Esophagus squamous epithelium (tissue), 5 donors: ENCODE results near the gene BCAR1. TPM values are rescaled to one million over a fixed set of nuclear protein-coding genes. Genes with fewer than 3 reads are reported as not detected.

ENCODE experiments used
- DNase-seq: peaks from one replicate; lab custom pipeline; 2025; lab: John Stamatoyannopoulos, UW
- H3K27ac ChIP-seq, 4 donors: fragments of 200-600 bp; sonication (generic); one replicate each; pipeline ENCODE4 v1.5.1; 2016 to 2019; ENCODE audit warnings: mild to moderate bottlenecking in 1 of 4
- H3K27me3 ChIP-seq, 4 donors: fragments of 200-600 bp; sonication (generic); 1 replicate in 3 of 4; 2 replicates in 1 of 4; pipeline versions ENCODE4 v1.5.1 to v1.6.0; 2017 to 2021; ENCODE audit warnings: antibody characterized with exemption in 1 of 4
- H3K36me3 ChIP-seq, 3 donors: fragments of 200-600 bp; sonication (generic); one replicate each; pipeline ENCODE4 v1.5.1; 2016 to 2019
- H3K4me1 ChIP-seq, 3 donors: fragments of 200-600 bp; sonication (generic); one replicate each; pipeline ENCODE4 v1.5.1; 2017 to 2019
- H3K4me3 ChIP-seq, 4 donors: fragments of 200-600 bp; sonication (generic); 1 replicate in 3 of 4; 2 replicates in 1 of 4; pipeline ENCODE4 v1.5.1; 2016 to 2019; ENCODE audit warnings: mild to moderate bottlenecking in 2 of 4, moderate library complexity in 1 of 4
- H3K9me3 ChIP-seq, 3 donors: fragments of 200-600 bp; sonication (generic); one replicate each; pipeline ENCODE4 v1.5.1; 2016 to 2019
- POLR2A ChIP-seq, 4 donors: fragments of 450-650 bp; IDR thresholded peaks; one replicate each; pipeline ENCODE4 v1.6.1; 2017; ENCODE audit warnings: antibody characterized with exemption in 4 of 4, mild to moderate bottlenecking in 4 of 4, moderate library complexity in 3 of 4
- WGBS, 2 donors: methylation state at CpG; one replicate each; pipeline ENCODE4 v1.1.5; 2018; 5-methylcytosine and 5-hydroxymethylcytosine counted together
- intact Hi-C: fragments of 100-400 bp; cut with DNase I; formaldehyde crosslinking; loops from one replicate; pipeline ENCODE4 v1.15.0; 2022
- total RNA-seq, 4 donors: library from RNA; depleted of rRNA; stranded (reverse); fragments of >200 nt; gene quantifications; one replicate each; pipeline ENCODE4 v1.1.0, GENCODE V29; 2016
- TF ChIP-seq, protein P1 (sequence below), 6 experiments: fragments of 450-650 bp in 4 of 6; fragments of 200-600 bp in 2 of 6; sonication (generic) in 2 of 6; IDR thresholded peaks; one replicate each; pipeline ENCODE4 v1.5.1; 2016 to 2019; ENCODE audit warnings: antibody characterized with exemption in 6 of 6, mild to moderate bottlenecking in 4 of 6, moderate library complexity in 4 of 6
- donor health status: DM: yes; HTN: yes; CAD: no.

The BCAR1 gene
- total RNA-seq, 4 donors from 2014 or later: 26.8 to 51.9 (median 32.1) TPM

GRCh38 chr16:75257886-75258806 is 6.7 kb upstream of the BCAR1 start:
- Histone ChIP-seq H3K4me1 (peaks cover 35 to 86% (median 75%) of the 10 kb centered on the region in 3 donors), H3K9me3 (no peaks in the 10 kb centered on the region), H3K36me3 (no peaks in the 10 kb centered on the region), H3K27ac (peak overlapping the region in 1 of 4 donors; percentile 1), H3K4me3 (no peak overlapping the region), H3K27me3 (peaks cover 0 to 15% (median 0%) of the 10 kb centered on the region in 4 donors)
- no peak for DNase-seq
- WGBS, 2 donors: 74 to 82% methylated on average over 17 to 18 of the region's 21 CpGs
- no peak for TF ChIP-seq POLR2A (IDR thresholded peaks at IDR 0.05)
- TF ChIP-seq, protein P1, sequence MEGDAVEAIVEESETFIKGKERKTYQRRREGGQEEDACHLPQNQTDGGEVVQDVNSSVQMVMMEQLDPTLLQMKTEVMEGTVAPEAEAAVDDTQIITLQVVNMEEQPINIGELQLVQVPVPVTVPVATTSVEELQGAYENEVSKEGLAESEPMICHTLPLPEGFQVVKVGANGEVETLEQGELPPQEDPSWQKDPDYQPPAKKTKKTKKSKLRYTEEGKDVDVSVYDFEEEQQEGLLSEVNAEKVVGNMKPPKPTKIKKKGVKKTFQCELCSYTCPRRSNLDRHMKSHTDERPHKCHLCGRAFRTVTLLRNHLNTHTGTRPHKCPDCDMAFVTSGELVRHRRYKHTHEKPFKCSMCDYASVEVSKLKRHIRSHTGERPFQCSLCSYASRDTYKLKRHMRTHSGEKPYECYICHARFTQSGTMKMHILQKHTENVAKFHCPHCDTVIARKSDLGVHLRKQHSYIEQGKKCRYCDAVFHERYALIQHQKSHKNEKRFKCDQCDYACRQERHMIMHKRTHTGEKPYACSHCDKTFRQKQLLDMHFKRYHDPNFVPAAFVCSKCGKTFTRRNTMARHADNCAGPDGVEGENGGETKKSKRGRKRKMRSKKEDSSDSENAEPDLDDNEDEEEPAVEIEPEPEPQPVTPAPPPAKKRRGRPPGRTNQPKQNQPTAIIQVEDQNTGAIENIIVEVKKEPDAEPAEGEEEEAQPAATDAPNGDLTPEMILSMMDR (IDR thresholded peaks at IDR 0.05): no peak
- intact Hi-C loops: no loop called here

- 29 to 39% methylated on average over 8 to 10 of the region's 14 CpGs for WGBS, 2 donors
- Histone ChIP-seq H3K36me3 (no peaks in the 10 kb centered on the region), H3K27me3 (peaks cover 0 to 17% (median 0%) of the 10 kb centered on the region in 4 donors), H3K9me3 (no peaks in the 10 kb centered on the region), H3K27ac (peak overlapping the region; percentile 51 to 93 (median 74)), H3K4me3 (peak overlapping the region in 1 of 4 donors; percentile 22), H3K4me1 (peaks cover 39 to 86% (median 75%) of the 10 kb centered on the region in 3 donors)
- no peak for DNase-seq
- TF ChIP-seq, protein P1 (IDR thresholded peaks at IDR 0.05): no peak
- no peak for TF ChIP-seq POLR2A (IDR thresholded peaks at IDR 0.05)
- intact Hi-C loops: no loop called here
Measured at GRCh38 chr16:75256696-75257343, 5.4 kb upstream of the BCAR1 start.

- 51 to 73% methylated on average over 5 to 7 of the region's 12 CpGs for WGBS, 2 donors
- no peak overlapping the region for H3K4me3 ChIP-seq
- intact Hi-C loops: no loop called here
- H3K36me3 ChIP-seq: no peaks in the 10 kb centered on the region
- peak overlapping the region in 3 of 4 donors; percentile 56 to 93 (median 93) for H3K27ac ChIP-seq
- DNase-seq: no peak
- H3K9me3 ChIP-seq: no peaks in the 10 kb centered on the region
- peaks cover 0 to 23% (median 0%) of the 10 kb centered on the region in 4 donors for H3K27me3 ChIP-seq
- TF ChIP-seq, protein P1 (IDR thresholded peaks at IDR 0.05): no peak
- no peak for TF ChIP-seq POLR2A (IDR thresholded peaks at IDR 0.05)
- peaks cover 40 to 83% (median 72%) of the 10 kb centered on the region in 3 donors for H3K4me1 ChIP-seq
Measured at GRCh38 chr16:75256059-75256571, 4.7 kb upstream of the BCAR1 start.

DNA sequence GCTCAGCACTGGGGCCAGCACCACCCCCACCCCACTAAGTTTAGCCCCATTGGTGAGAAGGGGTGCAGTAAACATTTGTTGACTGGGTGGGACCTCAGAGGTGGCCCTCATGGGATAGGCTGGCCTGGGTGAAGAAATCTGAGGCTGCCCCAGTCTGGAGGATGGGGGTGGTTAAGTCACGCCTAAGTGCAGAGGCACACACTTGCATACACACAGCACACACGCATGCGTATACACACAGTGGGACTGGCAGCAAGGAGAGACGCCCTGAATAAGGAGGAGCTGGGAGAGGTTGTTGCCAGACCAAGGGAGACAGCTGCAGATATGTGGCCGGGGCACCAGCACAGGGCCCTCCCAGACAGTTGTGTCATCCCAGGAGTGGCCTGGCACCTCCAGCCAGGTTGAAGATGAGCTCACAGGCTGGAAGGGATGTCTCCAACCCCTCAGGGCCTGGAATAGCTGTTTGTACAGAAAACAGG is 3.0 kb upstream of the BCAR1 start:
- peaks cover 56 to 94% (median 80%) of the 10 kb centered on the region in 3 donors for H3K4me1 ChIP-seq
- peak overlapping the region in 3 of 4 donors; percentile 18 to 93 (median 93) for H3K27ac ChIP-seq
- intact Hi-C loops: no loop called here
- peaks cover 0 to 40% (median 0%) of the 10 kb centered on the region in 4 donors for H3K27me3 ChIP-seq
- WGBS, 2 donors: 10 to 49% methylated on average over 4 to 5 of the region's 5 CpGs
- no peak for TF ChIP-seq POLR2A (IDR thresholded peaks at IDR 0.05)
- TF ChIP-seq, protein P1 (IDR thresholded peaks at IDR 0.05): no peak
- H3K9me3 ChIP-seq: no peaks in the 10 kb centered on the region
- no peaks in the 10 kb centered on the region for H3K36me3 ChIP-seq
- DNase-seq: no peak
- peak overlapping the region in 1 of 4 donors; percentile 7 for H3K4me3 ChIP-seq
